GM12875 (cell line): ENCODE results near the gene TAL2.

Source experiments
- H3K4me3 ChIP-seq: one replicate; pipeline ENCODE4 v1.5.1; 2011; ENCODE audit warnings: low read depth, low read length, control low read depth
- CTCF ChIP-seq: IDR thresholded peaks from 2 replicates; pipeline ENCODE4 v1.5.1; 2011; ENCODE audit warnings: low read depth, mild to moderate bottlenecking, control low read depth, inconsistent platforms, low read length, moderate library complexity, borderline replicate concordance; ENCODE audit not compliant: insufficient read depth

Gene TAL2

GRCh38 chr9:105656131-105656921 lies 5.9 kb upstream of the TAL2 start:
- TF ChIP-seq CTCF = peak; percentile 20; the same call in 1 of the 2 replicates
- H3K4me3 ChIP-seq = peak overlapping the region; percentile 60

GRCh38 chr9:105658351-105658750 lies 3.9 kb upstream of the TAL2 start:
- no peak overlapping the region for H3K4me3 ChIP-seq
- no peak for TF ChIP-seq CTCF

GRCh38 chr9:105661011-105661410 lies 1.2 kb upstream of the TAL2 start:
- no peak overlapping the region for H3K4me3 ChIP-seq
- no peak for TF ChIP-seq CTCF

GRCh38 chr9:105663914-105664313 lies 1.7 kb downstream of the TAL2 start:
- no peak overlapping the region for H3K4me3 ChIP-seq
- TF ChIP-seq CTCF = no peak

- TF ChIP-seq CTCF = no peak
- no peak overlapping the region for H3K4me3 ChIP-seq
Measured at GRCh38 chr9:105667867-105668266, 5.6 kb downstream of the TAL2 start.

- no peak for TF ChIP-seq CTCF
- no peak overlapping the region for H3K4me3 ChIP-seq
Measured at GRCh38 chr9:105670315-105670714, 8.1 kb downstream of the TAL2 start.

- no peak for TF ChIP-seq CTCF
Measured at GRCh38 chr9:105670775-105671174, 8.5 kb downstream of the TAL2 start.

More at GRCh38 chr9:105670775-105671174, 8.5 kb downstream of the TAL2 start:
- H3K4me3 ChIP-seq = no peak overlapping the region
